Measurements from ENCODE around the gene LRRC45. TPM values are rescaled to one million over a fixed set of nuclear protein-coding genes. Genes with fewer than 3 reads are reported as not detected.

Gene LRRC45
- polyA plus RNA-seq, 1 experiment: 3.4 TPM

- ChIA-PET POLR2A (interaction anchor here (0.6 kb wide), 1 partner anchor 41 kb away, joined by 3 read pairs; the partner anchor contains the start of gene DCXR), CTCF (no interaction called here)
- Histone ChIP-seq H3K9me3 (ENCODE audit: control insufficient read depth, insufficient read depth, low read length) (no peaks in the 10 kb centered on the region; the same call in 1 of the 2 replicates), H3K27ac (ENCODE audit: low read depth, low read length) (no peak overlapping the region), H3K27me3 (ENCODE audit: control insufficient read depth, insufficient read depth, low read length) (no peaks in the 10 kb centered on the region), H3K4me3 (ENCODE audit: low read depth, low read length) (no peak overlapping the region)
- no peak for TF ChIP-seq CTCF (IDR thresholded peaks at IDR 0.05; ENCODE audit: low read depth, low read length)
- no peak for DNase-seq (ENCODE audit: low read depth, low spot score)
Measured at GRCh38 chr17:82079001-82079677, 56.0 kb downstream of the LRRC45 start.

DNA sequence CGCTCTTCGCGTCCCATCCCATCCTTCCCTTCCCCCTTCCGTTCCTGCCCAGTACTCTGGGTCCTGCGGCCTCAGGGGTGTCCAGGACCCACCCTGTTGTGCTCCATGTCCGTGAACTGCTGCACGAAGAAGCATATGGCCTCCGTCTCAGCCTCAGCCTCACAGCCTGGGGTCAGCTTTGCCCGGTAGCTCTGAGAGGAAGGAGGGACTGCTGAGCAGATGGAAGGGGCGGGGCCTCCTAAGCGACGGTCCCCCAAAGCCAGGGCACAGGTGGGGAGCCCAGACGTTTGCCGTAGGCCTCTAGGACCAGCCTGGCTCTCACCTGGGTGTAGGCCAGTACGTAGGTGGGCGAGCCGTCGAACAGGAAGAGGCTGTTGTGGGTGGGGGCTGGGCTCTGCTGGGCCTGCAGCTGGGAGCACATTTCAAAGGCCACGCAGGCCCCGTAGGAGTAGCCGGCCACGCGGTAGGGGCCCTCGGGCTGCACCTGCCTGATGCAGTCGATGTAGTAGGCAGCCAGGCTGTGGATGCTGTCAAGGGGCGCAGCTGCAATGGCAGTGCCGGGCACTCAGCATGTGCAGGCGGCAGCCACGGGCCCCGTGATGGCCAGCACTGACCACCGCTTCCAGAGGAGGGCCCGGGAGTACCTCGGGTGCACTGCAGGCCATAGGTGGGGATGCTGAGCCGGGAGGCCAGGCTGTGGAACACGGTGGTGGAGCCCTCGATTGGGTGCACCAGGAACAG is 57.1 kb downstream of the LRRC45 start:
- Histone ChIP-seq H3K4me3 (ENCODE audit: low read depth, low read length) (no peak overlapping the region), H3K27me3 (ENCODE audit: control insufficient read depth, insufficient read depth, low read length) (no peaks in the 10 kb centered on the region), H3K9me3 (ENCODE audit: control insufficient read depth, insufficient read depth, low read length) (no peaks in the 10 kb centered on the region; the same call in 1 of the 2 replicates), H3K27ac (ENCODE audit: low read depth, low read length) (no peak overlapping the region)
- no peak for TF ChIP-seq CTCF (IDR thresholded peaks at IDR 0.05; ENCODE audit: low read depth, low read length)
- POLR2A ChIA-PET: interaction anchor here (0.6 kb wide), 1 partner anchor 43 kb away, joined by 3 read pairs; the partner anchor contains the start of gene DCXR
- no peak for DNase-seq (ENCODE audit: low read depth, low spot score)
- CTCF ChIA-PET: no interaction called here

Other genes with a start within 250 kb of the LRRC45 start
- gene GCGR, start 219.2 kb upstream of the LRRC45 start, polyA plus RNA-seq (2011; rRNA removed): not detected in 2 replicates
- gene MCRIP1, start 190.0 kb upstream of the LRRC45 start, polyA plus RNA-seq (2011; rRNA removed): 63.2 and 88.2 TPM in 2 replicates
- gene PPP1R27, start 188.3 kb upstream of the LRRC45 start, polyA plus RNA-seq (2011; rRNA removed): not detected in 2 replicates
- 158 and 342 TPM in 2 replicates for gene P4HB, start 162.8 kb upstream of the LRRC45 start, polyA plus RNA-seq (2011; rRNA removed)
- gene ARHGDIA, start 152.0 kb upstream of the LRRC45 start, polyA plus RNA-seq (2011; rRNA removed): 62.2 and 78.6 TPM in 2 replicates
- gene ALYREF, start 131.7 kb upstream of the LRRC45 start, polyA plus RNA-seq (2011; rRNA removed): 57.7 and 57.8 TPM in 2 replicates
- 213 and 233 TPM in 2 replicates for gene ANAPC11, start 131.6 kb upstream of the LRRC45 start, polyA plus RNA-seq (2011; rRNA removed)
- 0.20 and 0.30 TPM in 2 replicates for gene NPB, start 121.1 kb upstream of the LRRC45 start, polyA plus RNA-seq (2011; rRNA removed)
- gene PCYT2, start 111.9 kb upstream of the LRRC45 start, polyA plus RNA-seq (2011; rRNA removed): 25.2 and 31.8 TPM in 2 replicates
- gene SIRT7, start 105.1 kb upstream of the LRRC45 start, polyA plus RNA-seq (2011; rRNA removed): 4.3 and 6.0 TPM in 2 replicates
- 17.6 and 17.7 TPM in 2 replicates for gene MAFG, start 95.6 kb upstream of the LRRC45 start, polyA plus RNA-seq (2011; rRNA removed)
- gene PYCR1, start 86.0 kb upstream of the LRRC45 start, polyA plus RNA-seq (2011; rRNA removed): 103 and 154 TPM in 2 replicates
- not detected in 2 replicates for gene MYADML2, start 76.1 kb upstream of the LRRC45 start, polyA plus RNA-seq (2011; rRNA removed)
- 0.04 TPM in 1 of 2 replicates, not detected in the other for gene NOTUM, start 62.1 kb upstream of the LRRC45 start, polyA plus RNA-seq (2011; rRNA removed)
- 7.1 and 8.8 TPM in 2 replicates for gene ASPSCR1, start 45.7 kb upstream of the LRRC45 start, polyA plus RNA-seq (2011; rRNA removed)
- gene CENPX, start 427 bp upstream of the LRRC45 start, polyA plus RNA-seq (2011; rRNA removed): 32.5 and 42.2 TPM in 2 replicates
- gene RAC3, start 8.4 kb downstream of the LRRC45 start, polyA plus RNA-seq (2011; rRNA removed): 12.9 and 18.7 TPM in 2 replicates
- 35.5 and 55.6 TPM in 2 replicates for gene DCXR, start 14.4 kb downstream of the LRRC45 start, polyA plus RNA-seq (2011; rRNA removed)
- 11.8 and 14.1 TPM in 2 replicates for gene RFNG, start 28.5 kb downstream of the LRRC45 start, polyA plus RNA-seq (2011; rRNA removed)
- 63.1 and 94.3 TPM in 2 replicates for gene GPS1, start 28.6 kb downstream of the LRRC45 start, polyA plus RNA-seq (2011; rRNA removed)
- 21.4 and 27.0 TPM in 2 replicates for gene DUS1L, start 42.5 kb downstream of the LRRC45 start, polyA plus RNA-seq (2011; rRNA removed)
- 6.2 and 9.6 TPM in 2 replicates for gene FASN, start 74.9 kb downstream of the LRRC45 start, polyA plus RNA-seq (2011; rRNA removed)
- gene CCDC57, start 189.5 kb downstream of the LRRC45 start, polyA plus RNA-seq (2011; rRNA removed): 11.1 and 13.2 TPM in 2 replicates
- 61.7 and 80.3 TPM in 2 replicates for gene SLC16A3, start 205.7 kb downstream of the LRRC45 start, polyA plus RNA-seq (2011; rRNA removed)

All from AG04450 (cell line).